HCT116 (cell line): ENCODE data around the gene SELENOW.

Experiments
- CBX3 ChIP-seq: IDR thresholded peaks from 2 replicates; pipeline ENCODE4 v1.6.1; 2012; ENCODE audit warnings: low read depth
- EZH2 ChIP-seq: fragments of 200-600 bp; sonication (generic); IDR thresholded peaks from 2 replicates; pipeline ENCODE4 v1.6.1; 2017; ENCODE audit warnings: antibody characterized with exemption, mixed run types
- EZH2phosphoT487 ChIP-seq: fragments of 200-600 bp; IDR thresholded peaks from 2 replicates; pipeline ENCODE4 v1.6.1; 2018; ENCODE audit warnings: antibody characterized with exemption, borderline replicate concordance
- JUND ChIP-seq: IDR thresholded peaks from 2 replicates; pipeline ENCODE4 v1.6.1; 2012
- POLR2A ChIP-seq: IDR thresholded peaks from 2 replicates; pipeline ENCODE4 v1.7.0; 2011; ENCODE audit warnings: borderline replicate concordance; ENCODE audit not compliant: insufficient read depth, insufficient read length; ENCODE audit errors: extremely low read depth
- POLR2AphosphoS5 ChIP-seq: IDR thresholded peaks from 2 replicates; pipeline ENCODE4 v1.6.1; 2011; ENCODE audit warnings: mild to moderate bottlenecking, low read depth, low read length, moderate library complexity
- RAD21 ChIP-seq: IDR thresholded peaks from 2 replicates; pipeline ENCODE4 v1.6.1; 2012; ENCODE audit warnings: low read depth, mild to moderate bottlenecking
- SP1 ChIP-seq: IDR thresholded peaks from 2 replicates; pipeline ENCODE4 v1.6.1; 2012; ENCODE audit warnings: low read depth
- SRF ChIP-seq: IDR thresholded peaks from 2 replicates; pipeline ENCODE4 v1.6.1; 2012; ENCODE audit warnings: low read depth
- TCF7L2 ChIP-seq: IDR thresholded peaks from 2 replicates; pipeline ENCODE4 v1.7.0; 2011; ENCODE audit warnings: borderline replicate concordance, inconsistent platforms; ENCODE audit not compliant: insufficient read depth, insufficient read length; ENCODE audit errors: extremely low read depth
- YY1 ChIP-seq: IDR thresholded peaks from 2 replicates; pipeline ENCODE4 v1.6.1; 2011; ENCODE audit warnings: low read length, low read depth, moderate library complexity, mild to moderate bottlenecking; ENCODE audit not compliant: insufficient replicate concordance; ENCODE audit errors: extremely low read depth
- ZNF274 ChIP-seq: fragments of 200-500 bp; sonication (Bioruptor generic); IDR thresholded peaks from 2 replicates; pipeline ENCODE4 v1.6.1; 2014; ENCODE audit warnings: mild to moderate bottlenecking, low read depth, low read length, inconsistent platforms
- TF ChIP-seq, protein P1 (sequence below), 3 experiments: fragments of 200-600 bp in 1 of 3; sonication (generic) in 1 of 3; IDR thresholded peaks in 2 of 3; conservative IDR thresholded peaks in 1 of 3; 2 replicates each; pipeline ENCODE4 v1.5.1; 2012 to 2017; ENCODE audit warnings: low read depth in 2 of 3, low read length in 2 of 3, antibody characterized with exemption in 1 of 3, borderline replicate concordance in 1 of 3, control low read depth in 1 of 3, mild to moderate bottlenecking in 1 of 3, mixed read lengths in 1 of 3, mixed run types in 1 of 3, moderate library complexity in 1 of 3; ENCODE audit not compliant: insufficient read depth in 1 of 3
- TF ChIP-seq, protein P2 (sequence below): IDR thresholded peaks from 2 replicates; pipeline ENCODE4 v1.6.1; 2012

DNA sequence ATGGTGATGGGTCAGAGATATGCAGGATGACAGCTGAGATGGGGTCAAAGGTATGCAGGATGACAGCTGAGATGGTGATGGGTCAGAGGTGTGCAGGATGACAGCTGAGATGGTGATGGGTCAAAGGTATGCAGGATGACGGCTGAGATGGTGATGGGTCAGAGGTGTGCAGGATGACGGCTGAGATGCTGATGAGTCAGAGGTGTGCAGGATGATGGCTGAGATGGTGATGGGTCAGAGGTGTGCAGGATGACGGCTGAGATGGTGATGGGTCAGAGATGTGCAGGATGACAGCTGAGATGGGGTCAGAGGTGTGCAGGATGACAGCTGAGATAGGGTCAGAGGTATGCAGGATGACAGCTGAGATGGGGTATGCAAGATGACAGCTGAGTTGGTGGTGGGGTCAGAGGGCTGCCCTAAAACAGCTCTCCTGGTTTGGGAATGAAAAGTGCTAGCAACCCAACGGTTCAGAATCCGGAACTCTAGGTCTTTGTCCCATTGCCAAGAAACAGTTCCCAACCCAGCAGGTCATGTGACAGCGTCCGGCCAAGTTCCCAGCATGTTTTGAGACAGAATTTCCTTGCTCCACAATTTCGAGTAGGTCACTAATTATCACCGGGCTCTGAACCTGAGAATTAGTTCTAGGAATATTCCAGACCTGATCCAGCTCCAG is 3.2 kb downstream of the SELENOW start:
- TF ChIP-seq, protein P1, sequence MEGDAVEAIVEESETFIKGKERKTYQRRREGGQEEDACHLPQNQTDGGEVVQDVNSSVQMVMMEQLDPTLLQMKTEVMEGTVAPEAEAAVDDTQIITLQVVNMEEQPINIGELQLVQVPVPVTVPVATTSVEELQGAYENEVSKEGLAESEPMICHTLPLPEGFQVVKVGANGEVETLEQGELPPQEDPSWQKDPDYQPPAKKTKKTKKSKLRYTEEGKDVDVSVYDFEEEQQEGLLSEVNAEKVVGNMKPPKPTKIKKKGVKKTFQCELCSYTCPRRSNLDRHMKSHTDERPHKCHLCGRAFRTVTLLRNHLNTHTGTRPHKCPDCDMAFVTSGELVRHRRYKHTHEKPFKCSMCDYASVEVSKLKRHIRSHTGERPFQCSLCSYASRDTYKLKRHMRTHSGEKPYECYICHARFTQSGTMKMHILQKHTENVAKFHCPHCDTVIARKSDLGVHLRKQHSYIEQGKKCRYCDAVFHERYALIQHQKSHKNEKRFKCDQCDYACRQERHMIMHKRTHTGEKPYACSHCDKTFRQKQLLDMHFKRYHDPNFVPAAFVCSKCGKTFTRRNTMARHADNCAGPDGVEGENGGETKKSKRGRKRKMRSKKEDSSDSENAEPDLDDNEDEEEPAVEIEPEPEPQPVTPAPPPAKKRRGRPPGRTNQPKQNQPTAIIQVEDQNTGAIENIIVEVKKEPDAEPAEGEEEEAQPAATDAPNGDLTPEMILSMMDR (IDR thresholded peaks at IDR 0.05 in 2 of 3, conservative IDR thresholded peaks at IDR 0.05 in 1 of 3; ENCODE audit: borderline replicate concordance in 1 of 3, insufficient read depth in 1 of 3, low read depth in 2 of 3, low read length in 2 of 3): no peak
- no peak for TF ChIP-seq POLR2AphosphoS5
- no peak for TF ChIP-seq POLR2A
- TF ChIP-seq, protein P2, sequence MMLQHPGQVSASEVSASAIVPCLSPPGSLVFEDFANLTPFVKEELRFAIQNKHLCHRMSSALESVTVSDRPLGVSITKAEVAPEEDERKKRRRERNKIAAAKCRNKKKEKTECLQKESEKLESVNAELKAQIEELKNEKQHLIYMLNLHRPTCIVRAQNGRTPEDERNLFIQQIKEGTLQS: no peak
- TF ChIP-seq CBX3: no peak
- no peak for TF ChIP-seq RAD21
- TF ChIP-seq TCF7L2: no peak
- TF ChIP-seq ZNF274: no peak
- TF ChIP-seq SP1: no peak
- no peak for TF ChIP-seq YY1
- no peak for TF ChIP-seq SRF
- no peak for TF ChIP-seq EZH2
- no peak for TF ChIP-seq JUND
- no peak for TF ChIP-seq EZH2phosphoT487
